Lower lobe of right lung (tissue), 2 donors: ENCODE results near the gene LRIG3. TPM values are rescaled to one million over a fixed set of nuclear protein-coding genes. Genes with fewer than 3 reads are reported as not detected.
"Not testable (repeated sequence)": the region's sequence is repeated elsewhere in the genome, so short reads cannot be mapped to it uniquely, and the experiment has no call there.

Source experiments
- ATAC-seq, 2 donors: fragments of 200-7000 bp; cut with Tn5 transposase; one replicate each; pipeline ENCODE4 v1.9.1; 2020 to 2022; ENCODE audit warnings: mild to moderate bottlenecking in 2 of 2, moderate library complexity in 2 of 2
- DNase-seq: peaks from one replicate; pipeline ENCODE4 v3.0.0-alpha.2; 2020
- H3K27ac ChIP-seq: fragments of 200-600 bp; one replicate; pipeline ENCODE4 v1.8.0; 2022
- H3K27me3 ChIP-seq: fragments of 200-600 bp; one replicate; pipeline ENCODE4 v1.8.0; 2022; ENCODE audit warnings: low read depth
- H3K36me3 ChIP-seq: fragments of 200-600 bp; one replicate; pipeline ENCODE4 v1.8.0; 2022; ENCODE audit warnings: mild to moderate bottlenecking
- H3K4me1 ChIP-seq: fragments of 200-600 bp; one replicate; pipeline ENCODE4 v1.8.0; 2022
- H3K4me3 ChIP-seq: fragments of 200-600 bp; one replicate; pipeline ENCODE4 v1.8.0; 2022; ENCODE audit warnings: mild to moderate bottlenecking
- H3K9me3 ChIP-seq: fragments of 200-600 bp; one replicate; pipeline ENCODE4 v1.8.0; 2022
- intact Hi-C: fragments of 100-400 bp; cut with DNase I; formaldehyde crosslinking; loops from one replicate; pipeline ENCODE4 v1.11.0; 2022
- total RNA-seq: library from RNA; stranded (reverse); fragmentation: NEBNext Ultra II Directional; extraction: Animal tissue kit (Norgen Biotek cat#: 25700); gene quantifications from one replicate; pipeline ENCODE4 v1.2.1, GENCODE V29; 2021
- TF ChIP-seq, protein P1 (sequence below): fragments of 200-600 bp; IDR thresholded peaks from one replicate; pipeline ENCODE4 v1.8.0; 2022; ENCODE audit warnings: antibody characterized with exemption, mild to moderate bottlenecking
- donor health status: DM: no; HTN: yes; CAD: no; lungs with severe emphysema.

The LRIG3 gene
- total RNA-seq, 1 donor from 2014 or later, result 30.5 TPM

DNA sequence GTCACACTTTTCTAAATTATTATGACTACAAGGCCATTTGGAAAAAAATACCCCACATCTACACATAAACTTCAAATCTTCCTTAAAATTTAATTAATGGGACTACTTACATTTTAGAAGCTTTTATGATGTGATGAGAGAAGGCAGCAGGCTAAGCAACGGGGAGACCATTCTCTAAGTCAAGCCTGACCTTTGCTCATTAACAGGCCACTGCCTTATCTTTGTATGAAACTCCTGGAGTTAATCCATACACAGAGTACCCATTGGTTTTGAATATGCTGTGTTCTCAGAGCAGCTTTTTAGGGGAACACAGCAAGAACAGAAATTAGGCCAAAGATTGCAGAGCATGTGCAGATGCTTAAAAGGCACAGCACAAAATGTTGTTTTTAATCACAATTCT is 35.5 kb upstream of the LRIG3 start:
- ATAC-seq, result no peak
- Histone ChIP-seq H3K9me3 (no peaks in the 10 kb centered on the region), H3K27ac (no peak overlapping the region), H3K36me3 (no peaks in the 10 kb centered on the region), H3K4me1 (no peaks in the 10 kb centered on the region), H3K27me3 (no peaks in the 10 kb centered on the region), H3K4me3 (no peak overlapping the region)
- intact Hi-C loops, result no loop called here
- TF ChIP-seq, protein P1, sequence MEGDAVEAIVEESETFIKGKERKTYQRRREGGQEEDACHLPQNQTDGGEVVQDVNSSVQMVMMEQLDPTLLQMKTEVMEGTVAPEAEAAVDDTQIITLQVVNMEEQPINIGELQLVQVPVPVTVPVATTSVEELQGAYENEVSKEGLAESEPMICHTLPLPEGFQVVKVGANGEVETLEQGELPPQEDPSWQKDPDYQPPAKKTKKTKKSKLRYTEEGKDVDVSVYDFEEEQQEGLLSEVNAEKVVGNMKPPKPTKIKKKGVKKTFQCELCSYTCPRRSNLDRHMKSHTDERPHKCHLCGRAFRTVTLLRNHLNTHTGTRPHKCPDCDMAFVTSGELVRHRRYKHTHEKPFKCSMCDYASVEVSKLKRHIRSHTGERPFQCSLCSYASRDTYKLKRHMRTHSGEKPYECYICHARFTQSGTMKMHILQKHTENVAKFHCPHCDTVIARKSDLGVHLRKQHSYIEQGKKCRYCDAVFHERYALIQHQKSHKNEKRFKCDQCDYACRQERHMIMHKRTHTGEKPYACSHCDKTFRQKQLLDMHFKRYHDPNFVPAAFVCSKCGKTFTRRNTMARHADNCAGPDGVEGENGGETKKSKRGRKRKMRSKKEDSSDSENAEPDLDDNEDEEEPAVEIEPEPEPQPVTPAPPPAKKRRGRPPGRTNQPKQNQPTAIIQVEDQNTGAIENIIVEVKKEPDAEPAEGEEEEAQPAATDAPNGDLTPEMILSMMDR, result no peak
- no peak for DNase-seq

DNA sequence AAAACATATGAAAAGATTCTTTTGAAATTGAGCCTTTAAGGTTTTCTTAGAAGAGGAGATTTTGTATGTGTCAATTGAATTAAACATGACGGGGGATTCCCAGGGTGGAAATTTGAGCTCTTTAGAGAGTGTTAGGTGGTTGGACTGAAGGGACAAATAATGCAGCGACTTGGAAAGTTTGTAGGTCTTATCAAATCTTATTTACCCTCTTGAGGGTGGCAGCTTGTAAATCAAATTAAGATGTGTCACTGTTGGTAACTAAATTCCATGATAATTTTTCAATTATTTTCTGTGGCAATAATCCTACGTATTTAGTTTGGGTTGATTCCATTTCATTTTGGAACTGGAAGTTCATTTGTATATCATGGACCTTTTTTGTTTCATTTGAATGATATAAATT is 33.7 kb upstream of the LRIG3 start:
- Histone ChIP-seq H3K27ac (no peak overlapping the region), H3K36me3 (no peaks in the 10 kb centered on the region), H3K27me3 (no peaks in the 10 kb centered on the region), H3K4me1 (no peaks in the 10 kb centered on the region), H3K9me3 (no peaks in the 10 kb centered on the region), H3K4me3 (no peak overlapping the region)
- DNase-seq (no peak), ATAC-seq (no peak)
- TF ChIP-seq, protein P1, result no peak
- intact Hi-C loops, result no loop called here

DNA sequence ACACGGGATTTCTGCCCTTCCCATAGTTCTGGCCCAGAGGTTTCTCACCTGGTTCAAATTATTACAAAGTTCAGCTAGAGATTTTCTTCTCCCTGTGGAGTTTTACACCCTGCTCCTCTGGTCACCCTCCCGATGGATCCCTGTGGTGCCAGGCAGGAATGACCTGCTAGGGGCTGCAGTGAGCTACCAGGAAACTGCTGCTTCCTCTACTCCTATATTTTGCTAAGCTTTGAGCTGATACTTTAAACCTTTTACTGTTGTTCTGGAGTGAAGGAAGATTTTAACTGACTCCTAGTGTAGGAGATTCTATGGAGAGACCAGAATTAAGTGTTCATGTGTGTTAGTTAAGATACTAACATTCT is 30.4 kb upstream of the LRIG3 start:
- no peak for ATAC-seq
- Histone ChIP-seq H3K4me1 (no peaks in the 10 kb centered on the region), H3K27me3 (no peaks in the 10 kb centered on the region), H3K4me3 (no peak overlapping the region), H3K9me3 (no peaks in the 10 kb centered on the region), H3K27ac (no peak overlapping the region), H3K36me3 (no peaks in the 10 kb centered on the region)
- TF ChIP-seq, protein P1, result no peak
- no peak for DNase-seq
- intact Hi-C loops, result no loop called here

DNA sequence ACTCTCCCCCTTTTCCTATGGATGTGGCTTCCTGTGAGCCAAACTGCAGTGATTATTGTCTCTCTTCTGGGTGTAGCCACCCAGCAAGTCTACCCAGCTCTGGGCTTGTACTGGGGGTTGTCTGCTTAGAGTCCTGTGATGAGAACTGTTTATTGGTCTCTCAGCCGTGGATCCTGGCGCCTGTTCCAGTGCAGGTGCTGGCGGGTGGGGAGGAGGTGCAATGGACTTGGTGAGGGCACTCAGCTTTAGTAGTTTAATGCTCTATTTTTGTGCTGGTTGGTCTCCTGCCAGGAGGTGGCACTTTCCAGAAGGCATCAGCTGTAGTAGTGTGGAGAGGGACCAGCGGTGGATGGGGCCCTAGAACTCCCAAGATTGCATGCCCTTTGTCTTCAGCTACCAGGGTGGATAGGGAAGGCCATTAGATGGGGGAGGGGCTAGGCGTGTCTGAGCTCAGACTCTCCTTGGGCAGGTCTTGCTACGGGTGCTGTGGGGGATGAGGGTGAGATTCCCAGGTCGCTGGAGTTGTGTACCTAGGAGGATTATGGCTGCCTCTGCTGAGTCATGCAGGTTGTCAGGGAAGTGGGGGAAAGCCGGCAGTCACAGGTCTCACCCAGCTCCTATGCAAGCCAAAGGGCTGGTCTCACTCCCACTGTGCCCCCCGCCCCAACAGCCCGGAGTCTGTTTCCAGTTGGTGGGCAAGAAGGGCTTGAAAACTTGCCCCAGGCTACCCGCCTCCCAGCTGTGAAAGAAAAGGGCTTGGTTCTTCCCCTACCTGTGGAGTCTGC is 29.8 kb upstream of the LRIG3 start:
- H3K9me3 ChIP-seq, H3K36me3 ChIP-seq, intact Hi-C loops, DNase-seq, H3K4me3 ChIP-seq, H3K27ac ChIP-seq, H3K27me3 ChIP-seq, H3K4me1 ChIP-seq, ATAC-seq: not testable (repeated sequence)

DNA sequence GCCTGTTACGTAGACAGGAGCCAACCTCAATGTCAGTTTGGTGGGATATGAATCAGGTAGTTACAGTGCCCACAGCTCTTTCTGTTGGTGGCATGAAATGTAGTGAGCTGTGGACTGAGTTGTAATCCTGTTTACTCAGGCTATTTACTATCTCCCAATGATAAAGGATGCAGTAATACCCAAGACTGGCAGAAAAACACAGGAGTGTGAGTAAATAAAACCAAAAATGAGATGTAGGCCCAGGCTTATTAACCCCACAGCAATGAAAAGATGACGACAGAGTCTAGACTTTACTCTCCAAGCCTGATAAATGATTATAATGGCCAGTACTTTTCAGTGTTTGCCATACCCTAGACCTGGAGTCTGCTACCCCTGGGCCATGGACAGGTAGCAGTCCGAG is 22.8 kb upstream of the LRIG3 start:
- Histone ChIP-seq H3K27ac (no peak overlapping the region), H3K4me3 (no peak overlapping the region), H3K9me3 (no peaks in the 10 kb centered on the region), H3K27me3 (no peaks in the 10 kb centered on the region), H3K36me3 (no peaks in the 10 kb centered on the region), H3K4me1 (no peaks in the 10 kb centered on the region)
- ATAC-seq (no peak), DNase-seq (no peak)
- TF ChIP-seq, protein P1, result no peak
- intact Hi-C loops, result no loop called here

DNA sequence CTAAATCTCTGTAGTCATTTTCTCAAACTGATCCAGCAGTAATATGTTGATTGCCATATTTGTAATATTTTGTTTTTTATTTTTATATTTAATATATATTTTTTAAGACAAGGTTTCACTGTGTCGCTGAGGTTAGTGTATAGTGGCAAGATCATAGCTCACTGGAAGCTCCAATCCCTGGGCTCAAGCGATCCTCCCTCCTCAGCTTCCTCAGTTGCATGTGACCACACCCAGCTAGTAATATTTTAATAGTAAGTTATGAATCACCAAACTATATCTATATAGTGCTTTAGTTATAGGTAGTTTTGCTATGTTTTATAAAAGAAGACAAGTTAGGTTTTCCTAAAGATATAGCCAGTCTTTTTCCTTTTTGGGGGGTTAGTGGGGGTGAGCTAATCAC is 22.0 kb upstream of the LRIG3 start:
- ATAC-seq, result no peak
- Histone ChIP-seq H3K4me3 (no peak overlapping the region), H3K4me1 (no peaks in the 10 kb centered on the region), H3K9me3 (no peaks in the 10 kb centered on the region), H3K27ac (no peak overlapping the region), H3K27me3 (no peaks in the 10 kb centered on the region), H3K36me3 (no peaks in the 10 kb centered on the region)
- DNase-seq, result no peak
- intact Hi-C loops, result no loop called here
- TF ChIP-seq, protein P1, result no peak
